ENCODE measurements around the gene CRIP2.

CRIP2 gene

DNA sequence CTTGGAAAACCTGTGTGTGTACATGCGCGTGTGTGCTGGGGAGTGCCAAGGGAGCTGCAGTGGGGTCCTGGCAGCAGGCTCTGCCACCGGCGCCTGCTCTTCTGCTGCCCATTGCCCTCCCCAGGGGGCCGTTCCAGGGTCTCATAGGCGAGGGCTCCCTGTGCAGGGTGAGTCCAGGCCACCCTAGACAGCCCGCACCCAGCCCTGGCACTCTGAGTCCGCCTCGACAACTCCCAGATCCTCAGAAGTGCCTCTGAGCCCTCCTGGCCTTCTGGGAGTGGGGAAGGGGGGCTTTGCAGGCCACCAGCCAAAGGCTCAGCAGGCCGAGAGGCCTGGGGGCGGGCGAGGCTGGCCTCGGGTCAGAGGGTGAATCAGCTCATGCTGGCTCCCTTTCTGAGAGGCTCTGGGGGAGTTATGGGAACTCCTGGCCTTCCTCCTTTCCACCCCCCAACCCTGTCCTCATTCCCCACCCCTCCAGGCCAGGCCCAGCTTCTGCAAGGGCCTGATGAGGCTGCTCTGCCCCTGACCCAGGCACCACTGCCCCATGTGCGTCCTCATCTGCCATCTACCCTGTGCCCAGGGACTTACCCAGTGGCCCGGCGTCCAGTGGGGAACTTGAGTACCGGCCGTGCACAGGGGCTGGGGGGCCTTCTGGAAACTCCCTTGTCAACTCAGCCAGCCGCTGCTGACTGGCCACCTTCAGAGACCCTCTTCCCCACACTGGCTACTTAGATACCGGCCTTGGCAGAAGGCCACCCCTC is 14.3 kb downstream of the CRIP2 start:
- no peak for DNase-seq (ENCODE audit: low read depth)

DNA sequence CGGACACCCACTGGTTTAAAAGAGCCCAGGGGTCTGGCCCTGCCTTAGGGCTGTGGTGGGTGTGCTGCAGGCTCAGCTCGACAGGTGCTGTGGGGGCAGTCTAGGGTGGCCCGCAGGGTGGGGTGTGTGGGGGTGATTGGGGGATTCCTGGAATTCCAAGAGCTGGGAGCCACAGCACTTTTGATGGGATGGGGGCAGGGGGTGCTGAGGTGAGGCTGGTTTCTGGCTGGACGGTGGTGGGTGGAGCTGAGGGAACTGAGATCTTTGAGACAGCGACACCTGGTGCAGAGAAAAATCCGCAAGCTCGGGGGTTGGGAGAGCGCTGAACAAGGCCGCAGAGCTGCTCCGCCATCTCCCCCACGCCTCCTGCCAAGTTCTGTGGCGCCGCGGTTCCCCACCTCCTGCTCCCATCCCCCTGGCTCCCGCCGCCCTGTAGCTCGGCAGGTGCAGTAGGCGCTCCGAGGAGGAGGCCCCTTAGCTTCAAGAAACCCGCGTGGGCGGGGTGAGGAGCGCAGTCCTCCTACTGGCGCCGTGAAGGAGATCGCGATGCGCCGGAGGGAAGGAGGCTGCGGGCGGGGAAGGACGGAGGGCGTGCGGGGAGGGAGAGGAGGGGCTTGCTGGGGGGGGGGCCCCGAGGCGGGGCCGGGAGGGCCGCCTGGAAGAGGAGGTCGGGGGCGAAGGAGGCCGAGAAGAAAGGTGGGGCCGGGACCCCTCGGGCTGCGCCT is 15.1 kb downstream of the CRIP2 start:
- DNase-seq (ENCODE audit: low read depth), result peak; percentile 43

DNA sequence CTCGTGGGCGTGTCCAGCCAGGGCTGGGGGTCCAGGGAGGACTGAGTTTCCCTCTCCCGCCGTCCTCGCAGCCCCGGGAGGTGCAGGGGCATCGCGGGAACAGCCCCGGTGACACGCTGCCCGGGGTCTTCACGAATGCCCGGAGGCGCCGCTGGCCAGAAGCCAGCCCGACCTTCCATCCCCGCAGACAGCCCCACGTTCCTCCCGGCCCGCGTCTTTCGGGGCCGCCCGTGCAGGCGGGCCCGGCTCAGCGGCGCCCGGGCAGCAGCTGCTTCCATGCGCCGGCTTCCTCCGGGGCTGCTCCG is 15.6 kb downstream of the CRIP2 start:
- no peak for DNase-seq (ENCODE audit: low read depth)

DNA sequence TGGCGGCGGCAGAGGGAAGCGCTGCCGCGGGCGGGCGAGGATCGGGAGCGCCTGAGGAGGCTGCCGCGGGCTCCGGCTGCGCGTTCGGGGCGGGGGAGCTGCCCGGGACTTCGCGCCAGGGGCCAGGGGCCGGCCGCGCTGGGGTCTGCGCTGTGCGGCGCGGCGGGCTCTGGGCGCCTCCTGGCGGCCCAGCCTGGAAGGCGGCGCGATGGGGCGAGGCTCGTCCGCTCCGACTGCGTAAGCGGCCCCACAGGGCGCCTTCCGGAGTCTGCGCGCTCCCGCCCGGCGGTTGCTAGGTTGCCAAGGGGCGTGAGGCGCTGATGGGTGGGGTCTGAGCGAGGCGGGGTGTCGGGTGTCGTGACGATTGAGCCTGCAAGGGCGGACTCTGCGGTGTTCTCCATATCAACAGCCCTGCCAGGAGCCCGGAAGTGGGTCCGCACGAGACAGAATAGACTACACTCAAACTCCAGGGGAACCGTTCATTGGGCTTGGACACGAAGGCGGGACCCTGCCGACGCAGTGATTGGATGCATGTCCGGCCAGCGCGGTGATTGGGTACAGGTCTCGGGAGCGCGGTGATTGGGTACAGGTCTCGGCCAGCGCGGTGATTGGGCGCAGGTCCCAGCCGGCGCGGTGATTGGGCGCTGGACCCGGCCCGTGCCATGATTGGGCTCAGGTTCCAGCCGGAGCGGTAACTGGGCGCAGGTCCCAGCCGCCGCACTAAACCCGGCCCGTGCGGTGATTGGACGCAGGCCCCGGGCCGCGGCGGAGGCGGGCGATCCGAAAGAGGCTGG is 16.1 kb downstream of the CRIP2 start, which contains the start of gene TEDC1:
TEDC1 (plus strand) TSS at position 675 of the 794 bp plus-strand sequence. CDS start 130 bp downstream, outside the sequence.
- DNase-seq (ENCODE audit: low read depth), result peak; percentile 100

GRCh38 chr14:105491366-105491973 is 16.8 kb downstream of the CRIP2 start:
- DNase-seq (ENCODE audit: low read depth), result no peak

DNA sequence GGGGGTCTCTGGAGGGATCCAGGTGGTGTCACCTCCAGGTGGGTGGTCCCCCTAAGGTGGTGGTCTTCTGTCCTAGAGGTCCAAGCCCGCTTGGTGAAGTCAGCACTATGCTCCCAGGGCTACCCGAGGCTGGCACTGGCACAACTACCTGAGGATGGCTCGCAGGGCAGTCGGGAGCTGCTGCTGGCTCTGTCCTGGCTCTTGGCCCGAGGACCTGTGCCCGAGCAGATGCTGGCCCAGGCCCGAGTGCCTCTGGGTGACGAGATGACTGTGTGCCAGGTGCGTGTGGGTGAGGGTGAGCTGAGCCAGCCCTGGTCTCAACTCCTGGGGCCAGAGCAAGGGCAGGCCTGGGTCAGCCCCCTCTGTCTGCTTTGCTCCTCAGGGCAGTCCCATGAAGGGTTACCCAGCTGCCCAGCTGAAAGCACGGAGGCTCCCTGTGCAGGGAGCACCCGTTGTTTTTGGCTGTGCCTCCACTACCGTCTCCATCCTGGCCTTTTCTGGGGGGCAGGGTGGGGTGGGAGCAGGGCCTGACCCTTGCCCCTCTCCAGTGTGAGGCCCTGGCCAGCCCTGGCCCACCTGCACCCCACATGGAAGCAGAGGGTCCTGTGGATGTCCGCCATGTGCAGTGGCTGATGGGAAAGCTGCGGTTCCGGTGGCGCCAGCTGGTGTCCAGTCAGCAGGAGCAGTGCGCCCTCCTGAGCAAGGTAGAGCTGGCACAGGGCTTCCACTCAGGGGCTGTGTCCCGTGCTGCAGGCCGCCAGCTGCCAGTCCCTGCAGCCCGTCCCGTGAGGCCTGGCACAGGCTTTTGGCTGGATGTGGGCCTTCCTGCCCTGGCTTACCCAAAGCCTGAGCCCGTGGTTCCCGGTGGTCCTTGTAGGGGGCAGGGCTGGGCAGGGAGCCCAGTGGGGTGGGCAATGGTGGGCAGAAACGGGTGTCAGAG is 17.7 kb downstream of the CRIP2 start:
- no peak for DNase-seq (ENCODE audit: low read depth)

DNA sequence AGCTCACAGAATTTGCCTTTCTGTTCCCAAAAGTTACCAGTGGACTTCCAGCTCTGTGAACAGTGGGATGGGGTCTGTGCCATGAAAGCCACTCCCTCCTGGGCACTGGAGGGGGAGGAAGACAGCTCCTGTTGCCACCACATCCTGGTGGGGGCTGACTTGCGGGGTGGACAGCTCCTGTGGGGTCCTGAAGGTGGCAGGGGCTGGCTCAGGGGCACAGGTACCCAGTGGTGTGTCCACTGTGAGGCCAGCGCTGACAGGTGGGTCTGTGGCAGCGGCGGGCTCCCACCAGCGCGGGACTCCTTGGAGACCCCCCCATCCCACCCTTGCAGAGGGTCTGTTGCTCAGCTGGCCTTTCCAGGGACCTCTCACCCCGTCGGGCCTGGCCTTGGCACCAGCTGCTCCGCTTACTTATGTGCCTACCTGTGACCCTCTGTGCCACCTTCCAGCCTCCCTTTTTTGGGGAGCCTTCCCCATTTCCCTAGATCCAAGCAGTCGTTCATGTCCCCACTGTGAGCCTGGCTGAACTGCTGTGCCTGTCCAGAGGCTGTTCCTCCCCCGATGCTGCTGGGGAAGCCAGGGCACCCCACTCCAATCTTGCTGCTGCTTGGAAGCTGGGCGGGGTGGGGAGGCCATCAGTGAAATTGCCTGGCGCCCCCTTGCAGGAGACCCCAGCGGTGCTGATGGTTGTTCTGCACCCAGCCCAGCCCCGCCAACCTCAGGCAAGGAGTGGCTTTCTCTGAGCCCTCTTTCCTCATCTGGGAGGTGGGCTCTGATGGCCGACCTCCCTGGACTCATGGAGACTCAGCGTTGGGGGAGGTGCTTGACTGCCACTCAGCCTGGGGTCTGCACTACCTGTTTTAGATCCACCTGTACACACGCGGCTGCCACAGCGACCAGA is 18.6 kb downstream of the CRIP2 start:
- DNase-seq (ENCODE audit: low read depth), result no peak

DNA sequence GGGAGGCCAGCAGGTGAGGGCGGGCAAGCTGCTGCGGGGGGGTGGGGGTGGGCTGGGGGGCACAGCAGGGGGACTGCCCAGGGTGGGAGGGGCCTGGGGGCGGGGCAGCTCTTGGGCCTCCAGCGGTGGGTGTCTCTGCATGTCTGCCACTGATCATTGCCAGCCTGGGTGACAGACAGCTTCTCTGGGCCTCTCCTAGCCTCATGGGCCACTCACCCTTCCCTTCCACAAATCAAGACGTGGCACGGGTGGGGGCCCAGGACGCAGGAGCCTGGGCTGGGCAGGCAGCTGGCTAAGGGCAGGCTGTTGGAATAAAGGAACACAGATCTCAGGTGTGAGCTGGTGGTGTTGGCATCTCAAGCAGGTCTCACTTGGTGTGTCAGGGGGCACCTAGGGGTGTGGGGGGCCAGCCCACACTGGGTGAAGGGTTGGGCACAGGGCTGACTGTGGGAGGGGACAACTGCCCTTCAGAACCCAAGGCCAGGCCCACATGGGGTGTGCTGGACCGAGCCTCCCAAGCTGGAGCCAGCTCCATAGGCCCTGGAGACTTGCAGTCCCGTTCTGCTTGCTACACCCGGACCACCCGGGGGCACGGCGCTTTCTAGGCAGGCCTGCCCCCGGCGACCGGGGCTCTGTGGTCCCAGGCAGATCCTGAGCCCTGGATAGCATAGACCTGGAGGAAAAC is 19.4 kb downstream of the CRIP2 start:
- DNase-seq (ENCODE audit: low read depth), result no peak

GRCh38 chr14:105494606-105494929 is 19.9 kb downstream of the CRIP2 start:
- DNase-seq (ENCODE audit: low read depth), result no peak

- no peak for DNase-seq (ENCODE audit: low read depth)
Observed at GRCh38 chr14:105495101-105495989, 20.7 kb downstream of the CRIP2 start.

- DNase-seq (ENCODE audit: low read depth), result no peak
Observed at GRCh38 chr14:105495990-105496830, 21.6 kb downstream of the CRIP2 start.

- no peak for DNase-seq (ENCODE audit: low read depth)
Observed at GRCh38 chr14:105496831-105497591, 22.4 kb downstream of the CRIP2 start.

- DNase-seq (ENCODE audit: low read depth), result no peak
Observed at GRCh38 chr14:105497671-105498429, 23.2 kb downstream of the CRIP2 start.

- no peak for DNase-seq (ENCODE audit: low read depth)
Observed at GRCh38 chr14:105498430-105499255, 24.0 kb downstream of the CRIP2 start.
